Natural killer cell (primary cell): ENCODE measurements around the gene RASSF4. TPM values are rescaled to one million over a fixed set of nuclear protein-coding genes. Genes with fewer than 3 reads are reported as not detected.

Experiments
- ATAC-seq, 3 donors: fragments of 150-1000 bp in 2 of 3; fragments of 200-7000 bp in 1 of 3; cut with Tn5 transposase; 1 replicate in 1 of 3; 2 replicates in 2 of 3; pipeline ENCODE4 v1.10.0; 2021; ENCODE audit warnings: mild to moderate bottlenecking in 2 of 3, moderate library complexity in 2 of 3
- DNase-seq, 2 donors: peaks; one replicate each; pipeline versions ENCODE4 v3.0.0 to v3.0.0-alpha.2; 2013 to 2021; ENCODE audit warnings: mixed read lengths in 1 of 2
- H3K27ac ChIP-seq: one replicate; pipeline ENCODE4 v1.5.1; 2013; ENCODE audit warnings: mild to moderate bottlenecking, low read length
- H3K27me3 ChIP-seq: one replicate; pipeline ENCODE4 v1.6.1; 2013; ENCODE audit warnings: low read length; ENCODE audit not compliant: control insufficient read depth, insufficient read depth
- H3K36me3 ChIP-seq: one replicate; pipeline ENCODE4 v1.6.1; 2013; ENCODE audit warnings: low read length; ENCODE audit not compliant: control insufficient read depth, insufficient read depth
- H3K4me1 ChIP-seq: one replicate; pipeline ENCODE4 v1.6.1; 2013; ENCODE audit warnings: low read length; ENCODE audit not compliant: control insufficient read depth, insufficient read depth
- H3K4me3 ChIP-seq: one replicate; pipeline ENCODE4 v1.5.1; 2013; ENCODE audit warnings: low read length
- H3K9me3 ChIP-seq: one replicate; pipeline ENCODE4 v1.6.1; 2013; ENCODE audit warnings: low read length; ENCODE audit not compliant: control insufficient read depth, insufficient read depth
- H3K27ac Mint-ChIP-seq, 2 donors: one replicate each; pipeline ENCODE4 v1.8.0; 2022; ENCODE audit warnings: mild to moderate bottlenecking in 2 of 2, mixed read lengths in 2 of 2, moderate library complexity in 1 of 2
- H3K27me3 Mint-ChIP-seq, 2 donors: one replicate each; pipeline ENCODE4 v1.8.0; 2022; ENCODE audit warnings: low read depth in 2 of 2, mixed read lengths in 2 of 2
- H3K36me3 Mint-ChIP-seq: one replicate; pipeline ENCODE4 v1.8.0; 2022; ENCODE audit warnings: mixed read lengths
- H3K4me1 Mint-ChIP-seq, 2 donors: one replicate each; pipeline ENCODE4 v1.8.0; 2022; ENCODE audit warnings: mixed read lengths in 2 of 2
- H3K4me3 Mint-ChIP-seq: one replicate; pipeline ENCODE4 v1.8.0; 2022; ENCODE audit warnings: mild to moderate bottlenecking, moderate library complexity, mixed read lengths
- H3K9me3 Mint-ChIP-seq, 2 donors: one replicate each; pipeline ENCODE4 v1.8.0; 2022; ENCODE audit warnings: mixed read lengths in 2 of 2
- WGBS: methylation state at CpG from one replicate; pipeline ENCODE4 v1.1.7; 2013; ENCODE audit warnings: missing lambda C conversion rate; ENCODE audit not compliant: insufficient coverage; 5-methylcytosine and 5-hydroxymethylcytosine counted together
- intact Hi-C: fragments of 100-400 bp; cut with micrococcal nuclease; formaldehyde crosslinking; loops from one replicate; pipeline ENCODE4 v1.14.2; 2022
- total RNA-seq, 4 donors: library from RNA; stranded (reverse); fragments of 120-200 nt in 1 of 4; gene quantifications; one replicate each; pipeline versions ENCODE4 v1.2.3 to v1.2.4, GENCODE V29; 2013 to 2022
- TF ChIP-seq, protein P1 (sequence below): fragments of 200-600 bp; IDR thresholded peaks from one replicate; pipeline ENCODE4 v1.8.0; 2022; ENCODE audit warnings: antibody characterized with exemption

RASSF4 gene
- total RNA-seq, 3 donors from 2014 or later (not counting 1 experiment from before 2014, with no cell fraction given) = 99.8 to 116 (median 104) TPM

DNA sequence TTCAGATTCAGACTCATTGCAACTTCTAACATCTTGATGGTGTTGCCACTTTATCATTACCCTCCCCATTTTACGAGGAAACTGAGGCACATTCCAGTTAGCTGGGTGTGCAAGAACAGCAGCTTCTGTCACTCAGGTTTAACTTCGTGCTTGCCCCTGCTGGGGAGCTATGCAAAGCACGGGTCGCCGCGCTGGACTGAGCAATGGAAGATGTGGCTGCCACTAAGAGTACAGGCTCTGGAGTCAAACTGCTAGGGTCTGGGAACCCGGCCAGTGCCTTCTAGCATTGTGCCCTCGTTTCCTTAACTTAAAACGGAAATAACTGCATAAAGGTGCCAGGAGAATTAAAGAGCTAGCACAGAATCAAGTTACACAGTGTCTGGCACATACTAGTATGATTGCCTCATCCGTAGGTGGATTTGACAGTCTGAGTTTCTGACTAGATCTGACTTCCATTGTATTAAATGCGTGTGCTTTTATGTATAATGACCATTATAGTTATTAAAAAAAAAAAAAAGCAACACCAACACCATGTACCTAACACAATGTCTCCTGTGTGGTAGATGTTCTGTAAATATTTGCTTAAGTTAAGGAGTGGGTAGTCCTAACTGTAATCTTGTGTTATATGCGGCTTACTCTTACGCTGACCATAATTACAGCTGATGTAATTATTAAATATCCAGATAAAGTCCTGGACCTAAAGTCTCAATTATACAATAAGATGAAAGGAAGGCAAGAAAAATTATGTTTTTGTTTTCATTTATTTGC is 42.0 kb downstream of the RASSF4 start:
- Histone ChIP-seq H3K36me3 (peaks cover 25% of the 10 kb centered on the region), H3K27ac (peak overlapping the region; percentile 63), H3K27me3 (no peaks in the 10 kb centered on the region), H3K4me3 (peak overlapping the region; percentile 42), H3K4me1 (peaks cover 15% of the 10 kb centered on the region), H3K9me3 (peaks cover 7% of the 10 kb centered on the region)
- Mint-ChIP-seq H3K36me3 (peaks cover 20% of the 10 kb centered on the region), H3K27ac (peak overlapping the region; percentile 81 to 88), H3K9me3 (no peaks in the 10 kb centered on the region), H3K27me3 (no peaks in the 10 kb centered on the region), H3K4me1 (peaks cover 54 to 59% of the 10 kb centered on the region in 2 donors), H3K4me3 (peak overlapping the region; percentile 87)
- peak; percentile 70 to 76 (median 72) for ATAC-seq
- intact Hi-C loops = loop anchor here (2.0 to 10.0 kb wide), 5 partner anchors 33 to 583 kb away; no protein-coding TSS in a partner anchor
- TF ChIP-seq, protein P1, sequence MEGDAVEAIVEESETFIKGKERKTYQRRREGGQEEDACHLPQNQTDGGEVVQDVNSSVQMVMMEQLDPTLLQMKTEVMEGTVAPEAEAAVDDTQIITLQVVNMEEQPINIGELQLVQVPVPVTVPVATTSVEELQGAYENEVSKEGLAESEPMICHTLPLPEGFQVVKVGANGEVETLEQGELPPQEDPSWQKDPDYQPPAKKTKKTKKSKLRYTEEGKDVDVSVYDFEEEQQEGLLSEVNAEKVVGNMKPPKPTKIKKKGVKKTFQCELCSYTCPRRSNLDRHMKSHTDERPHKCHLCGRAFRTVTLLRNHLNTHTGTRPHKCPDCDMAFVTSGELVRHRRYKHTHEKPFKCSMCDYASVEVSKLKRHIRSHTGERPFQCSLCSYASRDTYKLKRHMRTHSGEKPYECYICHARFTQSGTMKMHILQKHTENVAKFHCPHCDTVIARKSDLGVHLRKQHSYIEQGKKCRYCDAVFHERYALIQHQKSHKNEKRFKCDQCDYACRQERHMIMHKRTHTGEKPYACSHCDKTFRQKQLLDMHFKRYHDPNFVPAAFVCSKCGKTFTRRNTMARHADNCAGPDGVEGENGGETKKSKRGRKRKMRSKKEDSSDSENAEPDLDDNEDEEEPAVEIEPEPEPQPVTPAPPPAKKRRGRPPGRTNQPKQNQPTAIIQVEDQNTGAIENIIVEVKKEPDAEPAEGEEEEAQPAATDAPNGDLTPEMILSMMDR = no peak
- peak; percentile 54 to 70 for DNase-seq
- 2% methylated on average over 10 of the region's 13 CpGs for WGBS

DNA sequence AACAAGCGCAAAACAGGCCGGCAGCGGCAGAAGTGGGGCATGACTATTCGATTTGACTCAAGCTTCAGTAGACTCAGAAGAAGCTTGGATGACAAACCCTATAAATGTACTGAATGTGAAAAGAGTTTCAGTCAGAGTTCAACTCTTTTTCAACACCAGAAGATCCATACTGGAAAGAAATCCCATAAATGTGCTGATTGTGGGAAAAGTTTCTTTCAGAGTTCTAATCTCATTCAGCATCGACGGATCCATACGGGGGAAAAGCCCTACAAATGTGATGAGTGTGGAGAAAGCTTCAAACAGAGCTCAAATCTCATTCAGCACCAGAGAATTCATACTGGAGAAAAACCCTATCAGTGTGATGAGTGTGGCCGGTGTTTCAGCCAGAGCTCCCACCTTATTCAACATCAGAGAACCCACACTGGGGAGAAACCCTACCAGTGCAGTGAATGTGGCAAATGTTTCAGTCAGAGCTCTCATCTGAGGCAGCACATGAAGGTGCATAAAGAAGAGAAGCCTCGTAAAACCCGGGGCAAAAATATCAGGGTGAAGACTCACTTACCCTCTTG is 43.9 kb downstream of the RASSF4 start:
- peaks cover 12% of the 10 kb centered on the region for H3K4me1 ChIP-seq
- no peaks in the 10 kb centered on the region for H3K27me3 ChIP-seq
- peak overlapping the region; percentile 3 for H3K27ac ChIP-seq
- Mint-ChIP-seq H3K27me3 (no peaks in the 10 kb centered on the region), H3K9me3 (no peaks in the 10 kb centered on the region), H3K4me1 (peaks cover 54 to 59% of the 10 kb centered on the region in 2 donors), H3K4me3 (peak overlapping the region; percentile 81), H3K36me3 (peaks cover 20% of the 10 kb centered on the region), H3K27ac (peak overlapping the region; percentile 81 to 88)
- intact Hi-C loops = loop anchor here (5.0 to 10.0 kb wide), 4 partner anchors 74 to 581 kb away; no protein-coding TSS in a partner anchor
- 77% methylated on average over 9 of the region's 10 CpGs for WGBS
- H3K4me3 ChIP-seq = no peak overlapping the region
- peaks cover 25% of the 10 kb centered on the region for H3K36me3 ChIP-seq
- DNase-seq (no peak), ATAC-seq (no peak)
- TF ChIP-seq, protein P1 = no peak
- peaks cover 7% of the 10 kb centered on the region for H3K9me3 ChIP-seq

- Histone ChIP-seq H3K27me3 (no peaks in the 10 kb centered on the region), H3K27ac (no peak overlapping the region), H3K36me3 (peaks cover 25% of the 10 kb centered on the region), H3K4me1 (peaks cover 12% of the 10 kb centered on the region), H3K9me3 (peaks cover 7% of the 10 kb centered on the region), H3K4me3 (no peak overlapping the region)
- Mint-ChIP-seq H3K27ac (peak overlapping the region; percentile 81 to 88), H3K36me3 (peaks cover 20% of the 10 kb centered on the region), H3K4me1 (peaks cover 52 to 55% of the 10 kb centered on the region in 2 donors), H3K9me3 (no peaks in the 10 kb centered on the region), H3K27me3 (no peaks in the 10 kb centered on the region), H3K4me3 (no peak overlapping the region)
- no peak for DNase-seq
- TF ChIP-seq, protein P1 = no peak
- ATAC-seq = no peak
- intact Hi-C loops = loop anchor here (5.0 to 10.0 kb wide), 4 partner anchors 73 to 580 kb away; no protein-coding TSS in a partner anchor
- 95% methylated on average over 3 of the region's 3 CpGs for WGBS
Measured at GRCh38 chr10:45004661-45005060, 45.1 kb downstream of the RASSF4 start.
